DOHH2 (cell line): Measurements from ENCODE around the gene HS3ST4.

ENCODE experiments used
- CTCF ChIP-seq: fragments of 200-600 bp; sonication (generic); IDR thresholded peaks from one replicate; pipeline ENCODE4 v1.5.1; 2014; ENCODE audit warnings: antibody characterized with exemption, mild to moderate bottlenecking, low read depth, low read length; ENCODE audit not compliant: poor library complexity, severe bottlenecking
- EZH2phosphoT487 ChIP-seq: fragments of 200-600 bp; sonication (generic); IDR thresholded peaks from 2 replicates; pipeline ENCODE4 v1.6.1; 2017; ENCODE audit warnings: borderline replicate concordance, mild to moderate bottlenecking, antibody characterized with exemption, low read length, moderate library complexity, mixed read lengths

- no peak for TF ChIP-seq CTCF
- TF ChIP-seq EZH2phosphoT487: no peak
Measured at GRCh38 chr16:26070302-26071100, 378.7 kb downstream of the HS3ST4 start.
